HCT116 (cell line): Measurements from ENCODE around the gene MAPKAPK3.

Experiments
- CTCF ChIP-seq, 3 experiments: fragments of 200-600 bp in 1 of 3; sonication (generic) in 1 of 3; IDR thresholded peaks in 2 of 3; conservative IDR thresholded peaks in 1 of 3; 2 replicates each; pipeline ENCODE4 v1.5.1; 2012 to 2017; ENCODE audit warnings: low read depth in 2 of 3, low read length in 2 of 3, antibody characterized with exemption in 1 of 3, borderline replicate concordance in 1 of 3, control low read depth in 1 of 3, mild to moderate bottlenecking in 1 of 3, mixed read lengths in 1 of 3, mixed run types in 1 of 3, moderate library complexity in 1 of 3; ENCODE audit not compliant: insufficient read depth in 1 of 3
- EZH2 ChIP-seq: fragments of 200-600 bp; sonication (generic); IDR thresholded peaks from 2 replicates; pipeline ENCODE4 v1.6.1; 2017; ENCODE audit warnings: antibody characterized with exemption, mixed run types
- EZH2phosphoT487 ChIP-seq: fragments of 200-600 bp; IDR thresholded peaks from 2 replicates; pipeline ENCODE4 v1.6.1; 2018; ENCODE audit warnings: antibody characterized with exemption, borderline replicate concordance
- POLR2A ChIP-seq: IDR thresholded peaks from 2 replicates; pipeline ENCODE4 v1.7.0; 2011; ENCODE audit warnings: borderline replicate concordance; ENCODE audit not compliant: insufficient read depth, insufficient read length; ENCODE audit errors: extremely low read depth
- POLR2AphosphoS5 ChIP-seq: IDR thresholded peaks from 2 replicates; pipeline ENCODE4 v1.6.1; 2011; ENCODE audit warnings: mild to moderate bottlenecking, low read depth, low read length, moderate library complexity
- RAD21 ChIP-seq: IDR thresholded peaks from 2 replicates; pipeline ENCODE4 v1.6.1; 2012; ENCODE audit warnings: low read depth, mild to moderate bottlenecking
- SP1 ChIP-seq: IDR thresholded peaks from 2 replicates; pipeline ENCODE4 v1.6.1; 2012; ENCODE audit warnings: low read depth
- YY1 ChIP-seq: IDR thresholded peaks from 2 replicates; pipeline ENCODE4 v1.6.1; 2011; ENCODE audit warnings: low read length, low read depth, moderate library complexity, mild to moderate bottlenecking; ENCODE audit not compliant: insufficient replicate concordance; ENCODE audit errors: extremely low read depth
- TF ChIP-seq, protein P1 (sequence below): IDR thresholded peaks from 2 replicates; pipeline ENCODE4 v1.6.1; 2012

GRCh38 chr3:50658416-50658815 is 41.5 kb downstream of the MAPKAPK3 start:
- TF ChIP-seq CTCF (IDR thresholded peaks at IDR 0.05 in 2 of 3, conservative IDR thresholded peaks at IDR 0.05 in 1 of 3; ENCODE audit: borderline replicate concordance in 1 of 3, insufficient read depth in 1 of 3, low read depth in 2 of 3, low read length in 2 of 3) (no peak), SP1 (no peak), POLR2AphosphoS5 (no peak), EZH2 (no peak), POLR2A (no peak), YY1 (no peak), EZH2phosphoT487 (no peak), RAD21 (no peak)
- TF ChIP-seq, protein P1, sequence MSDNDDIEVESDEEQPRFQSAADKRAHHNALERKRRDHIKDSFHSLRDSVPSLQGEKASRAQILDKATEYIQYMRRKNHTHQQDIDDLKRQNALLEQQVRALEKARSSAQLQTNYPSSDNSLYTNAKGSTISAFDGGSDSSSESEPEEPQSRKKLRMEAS, result no peak
